ENCODE data around the gene RBX1.
"Not testable (repeated sequence)": the region's sequence is repeated elsewhere in the genome, so short reads cannot be mapped to it uniquely, and the experiment has no call there.

Gene RBX1

DNA sequence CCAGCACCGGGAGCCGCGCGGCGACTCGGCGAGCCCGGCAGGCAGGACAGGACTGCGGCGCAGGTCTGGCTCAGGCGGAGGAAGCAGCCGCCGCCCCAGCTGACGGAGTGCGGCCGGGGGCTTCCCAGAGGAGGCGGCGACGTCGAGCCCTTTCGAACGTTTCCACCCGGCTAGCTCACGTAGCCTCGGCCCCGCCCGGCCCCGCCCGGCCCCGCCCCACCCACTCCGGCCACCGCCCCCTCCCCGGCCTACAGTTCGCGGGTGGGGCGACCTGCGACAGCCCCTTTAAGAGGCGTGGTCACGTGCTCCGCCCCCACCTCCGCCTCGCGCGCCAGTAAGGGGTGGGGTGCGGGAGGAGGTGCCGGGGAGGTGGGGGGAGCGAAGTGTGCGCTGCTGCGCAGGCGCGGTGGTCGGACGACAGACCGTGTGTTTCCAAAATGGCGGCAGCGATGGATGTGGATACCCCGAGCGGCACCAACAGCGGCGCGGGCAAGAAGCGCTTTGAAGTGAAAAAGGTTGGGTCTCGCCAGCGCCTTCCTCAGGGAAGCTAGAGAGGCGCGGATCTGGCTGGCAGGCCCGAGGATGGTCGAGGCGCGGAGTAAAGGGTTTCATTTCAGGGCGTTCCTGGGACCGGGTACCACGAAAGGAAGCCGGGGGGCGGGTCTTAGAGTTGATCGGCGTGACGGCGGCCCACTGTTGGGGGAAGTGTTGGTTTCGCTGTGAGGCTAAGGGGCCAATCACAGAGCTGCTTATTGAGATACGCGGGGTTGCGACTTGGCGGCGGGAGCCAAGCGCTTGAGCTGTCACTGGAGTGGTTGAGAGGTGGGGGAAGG, at the start of gene RBX1:
RBX1 (plus strand) TSS at position 417 of the 833 bp plus-strand sequence; CDS start at position 438, 21 bp downstream.
- peak; percentile 94 to 96 for DNase-seq

DNA sequence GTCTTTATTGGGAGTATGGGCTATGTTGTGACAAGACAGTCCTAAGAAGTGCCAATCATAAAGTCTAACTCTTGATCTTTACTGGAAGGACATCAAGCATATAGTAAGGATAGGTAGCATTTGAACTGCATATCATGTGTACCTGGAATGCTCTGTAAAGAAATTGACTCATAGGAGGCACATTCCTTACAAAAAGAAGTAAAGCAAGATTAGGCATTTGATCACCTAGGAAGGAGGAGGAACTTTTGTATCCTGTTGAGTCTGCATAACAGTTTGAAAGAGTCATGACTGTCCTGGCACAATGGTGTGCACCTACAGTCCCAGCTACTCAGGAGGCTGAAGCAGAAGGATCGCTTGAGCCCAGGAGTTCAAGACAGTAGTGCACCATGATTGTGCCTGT, 47.1 kb upstream of the RBX1 start:
- DNase-seq = no peak

DNA sequence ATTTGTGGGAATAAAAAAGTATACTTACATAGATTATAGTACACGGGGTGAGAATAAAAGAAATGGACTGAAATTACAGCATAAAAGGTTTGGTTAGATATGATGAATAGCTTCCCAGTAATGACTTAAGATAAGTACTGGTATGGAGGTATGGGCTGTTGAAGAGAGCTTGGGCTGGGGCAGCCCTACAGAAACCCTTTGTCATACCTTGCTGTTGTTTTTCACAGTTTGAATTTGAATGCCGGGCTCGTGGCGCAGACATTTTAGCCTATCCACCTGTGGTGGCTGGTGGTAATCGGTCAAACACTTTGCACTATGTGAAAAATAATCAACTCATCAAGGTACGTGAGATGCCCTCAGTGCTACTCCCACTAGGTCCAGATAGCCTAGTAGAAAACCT, 42.3 kb upstream of the RBX1 start:
- no peak for DNase-seq

DNA sequence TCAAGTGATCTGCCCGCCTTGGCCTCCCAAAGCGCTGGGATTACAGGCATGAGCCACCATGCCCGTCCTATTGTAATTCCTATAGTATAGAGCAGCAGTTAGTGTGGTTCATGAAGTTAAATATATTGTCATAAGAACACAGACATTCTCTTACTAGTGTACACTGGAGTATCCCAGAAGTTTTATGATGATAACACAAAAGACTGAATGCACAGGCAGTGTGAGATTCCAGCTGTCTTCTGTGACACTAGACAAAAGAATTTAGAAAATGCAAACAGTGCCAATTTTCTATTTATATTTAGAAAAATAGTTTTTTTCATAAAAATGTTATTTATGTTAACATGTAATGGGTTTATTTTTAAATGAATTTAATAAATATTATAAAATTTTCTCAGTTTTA, 39.4 kb upstream of the RBX1 start:
- DNase-seq = no peak

DNA sequence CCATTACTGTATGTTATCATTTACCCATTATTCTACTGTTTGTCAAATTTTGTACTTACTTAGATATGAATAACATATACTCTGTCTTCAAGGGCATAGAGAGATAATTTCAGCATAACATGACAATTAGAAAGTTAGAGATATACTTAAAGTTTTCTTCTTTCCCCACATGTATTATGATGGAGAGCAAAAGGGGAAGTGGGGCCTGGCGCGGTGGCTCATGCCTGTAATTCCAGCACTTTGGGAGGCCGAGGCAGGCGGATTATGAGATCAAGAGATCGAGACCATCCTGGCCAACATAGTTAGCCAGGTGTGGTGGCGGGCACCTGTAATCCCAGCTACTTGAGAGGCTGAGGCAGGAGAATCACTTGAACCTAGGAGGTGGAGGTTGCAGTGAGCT, 38.2 kb upstream of the RBX1 start:
- DNase-seq = not testable (repeated sequence)

DNA sequence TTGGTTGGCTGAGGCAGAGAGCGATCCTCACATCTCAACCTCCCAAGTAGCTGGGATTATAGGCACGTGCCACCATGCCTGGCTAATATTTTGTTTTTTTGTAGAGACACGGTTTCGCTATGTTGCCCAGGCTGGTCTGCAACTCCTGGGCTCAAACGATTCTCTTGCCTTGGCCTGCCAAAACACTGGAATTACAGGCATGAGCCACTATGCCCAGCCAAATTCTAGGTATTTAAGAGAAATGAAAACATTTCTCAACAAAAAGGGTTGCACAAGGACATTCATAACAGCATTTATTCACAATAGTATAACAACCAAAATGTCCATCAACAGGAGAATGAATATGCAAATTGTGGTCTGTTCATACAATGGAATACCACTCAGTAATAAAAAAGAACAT, 31.7 kb upstream of the RBX1 start:
- no peak for DNase-seq

DNA sequence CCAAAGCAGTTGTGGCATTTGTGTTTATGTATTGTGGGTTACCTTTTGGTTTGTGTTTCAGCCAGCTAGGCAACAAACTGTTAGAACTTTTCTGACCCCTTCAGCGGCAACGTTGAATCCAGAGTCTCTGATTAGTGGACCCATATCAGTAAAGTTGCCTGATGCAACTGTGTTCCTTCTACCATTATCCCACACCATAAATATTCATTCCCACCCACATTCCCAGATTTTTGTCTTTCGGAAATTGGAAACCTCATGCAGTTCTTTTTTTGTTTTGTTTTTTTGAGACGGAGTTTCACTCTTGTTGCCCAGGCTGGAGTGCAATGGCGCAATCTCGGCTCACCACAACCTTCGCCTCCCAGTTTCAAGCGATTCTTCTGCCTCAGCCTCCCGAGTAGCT, 30.7 kb upstream of the RBX1 start:
- DNase-seq = no peak

DNA sequence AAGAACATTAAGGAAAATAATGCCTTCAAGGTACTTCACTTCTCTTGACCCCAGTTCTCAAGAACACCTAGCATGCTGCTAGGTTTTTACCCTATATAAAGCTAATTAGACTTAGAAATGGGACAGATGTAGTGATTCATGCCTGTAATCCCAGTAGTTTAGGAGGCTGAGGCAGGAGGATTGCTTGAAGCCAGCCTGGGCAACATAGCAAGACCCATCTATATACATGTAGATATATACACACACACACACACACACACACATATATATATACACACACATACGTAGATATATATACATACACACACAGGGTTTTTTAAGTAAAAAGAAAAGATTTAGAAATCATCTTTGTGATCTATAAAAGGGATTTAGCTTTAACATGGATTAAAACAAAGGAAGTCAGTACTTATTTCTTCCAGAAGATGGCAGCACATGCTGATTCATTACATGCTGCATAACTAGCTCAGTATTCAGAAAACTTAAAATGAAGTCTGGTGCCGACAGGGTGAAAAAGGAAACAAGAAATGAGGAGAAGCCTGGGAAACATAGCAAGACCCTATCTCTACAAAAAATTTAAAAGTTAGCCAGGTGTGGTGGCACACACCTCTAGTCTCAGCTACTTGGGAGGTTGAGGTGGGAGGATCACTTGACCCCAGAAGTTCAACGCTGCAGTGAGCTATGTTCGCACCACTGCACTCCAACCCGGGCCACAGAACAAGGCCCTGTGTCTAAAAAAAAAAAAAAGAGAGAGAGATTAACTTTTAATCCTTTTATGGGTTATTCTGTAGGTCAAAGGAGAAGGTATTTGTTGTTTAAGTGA, 28.5 kb upstream of the RBX1 start:
- peak; percentile 72 to 81 for DNase-seq

DNA sequence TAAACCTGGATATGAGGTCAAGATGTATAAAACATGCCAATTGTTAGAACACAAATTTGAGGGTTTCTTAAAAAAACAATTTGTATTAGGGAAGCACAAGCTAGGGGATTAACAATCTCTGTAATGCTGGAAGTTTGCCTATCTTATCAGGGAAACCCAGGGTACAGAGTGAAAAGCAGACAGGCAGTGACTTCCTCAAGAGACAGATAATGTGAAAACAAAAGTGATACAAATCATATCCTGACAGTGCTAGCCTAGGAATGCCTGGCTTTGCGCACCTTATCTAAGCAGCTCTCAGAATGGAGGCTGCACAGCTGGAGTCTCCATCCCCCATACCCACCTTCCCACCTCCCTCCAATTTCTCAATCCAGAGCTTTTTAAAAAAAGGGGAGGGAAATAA, 22.5 kb upstream of the RBX1 start:
- no peak for DNase-seq

DNA sequence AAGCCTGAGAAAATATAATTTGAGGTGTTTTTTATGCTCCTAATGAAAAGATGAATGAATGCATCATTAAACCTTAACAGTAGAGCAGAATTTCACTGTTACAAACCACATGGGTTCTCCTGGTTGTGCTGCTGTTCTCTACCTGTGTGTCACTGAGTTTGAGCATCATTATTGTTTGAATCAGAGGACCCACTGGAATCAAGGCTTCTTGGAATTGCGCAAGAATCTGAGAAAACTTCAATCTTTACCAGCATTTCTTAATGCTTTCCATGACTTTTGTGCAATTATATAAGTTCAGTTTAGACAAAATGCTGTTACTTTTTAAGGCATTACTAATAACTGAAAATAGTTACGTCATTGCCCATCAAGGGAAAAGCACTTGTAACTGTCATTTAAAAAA, 18.8 kb upstream of the RBX1 start:
- peak; percentile 23 to 39 for DNase-seq

DNA sequence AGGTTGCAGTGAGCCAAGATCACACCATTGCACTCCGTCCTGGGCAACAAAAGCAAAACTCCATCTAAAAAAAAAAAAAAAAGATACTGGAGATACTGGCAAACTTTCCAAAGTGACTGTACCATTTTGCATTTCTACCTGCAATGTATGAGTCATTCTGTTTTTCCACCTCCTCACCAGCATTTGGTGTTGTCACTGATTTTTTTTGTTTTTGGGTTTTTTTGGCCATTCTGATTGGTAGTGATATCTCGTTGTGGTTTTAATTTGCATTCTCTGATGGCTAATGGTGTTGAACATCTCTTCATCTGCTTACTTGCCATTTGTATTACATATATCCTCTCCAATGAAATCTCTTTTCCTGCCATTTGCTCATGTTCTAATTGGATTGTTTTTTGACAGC, 12.0 kb upstream of the RBX1 start:
- DNase-seq = no peak

DNA sequence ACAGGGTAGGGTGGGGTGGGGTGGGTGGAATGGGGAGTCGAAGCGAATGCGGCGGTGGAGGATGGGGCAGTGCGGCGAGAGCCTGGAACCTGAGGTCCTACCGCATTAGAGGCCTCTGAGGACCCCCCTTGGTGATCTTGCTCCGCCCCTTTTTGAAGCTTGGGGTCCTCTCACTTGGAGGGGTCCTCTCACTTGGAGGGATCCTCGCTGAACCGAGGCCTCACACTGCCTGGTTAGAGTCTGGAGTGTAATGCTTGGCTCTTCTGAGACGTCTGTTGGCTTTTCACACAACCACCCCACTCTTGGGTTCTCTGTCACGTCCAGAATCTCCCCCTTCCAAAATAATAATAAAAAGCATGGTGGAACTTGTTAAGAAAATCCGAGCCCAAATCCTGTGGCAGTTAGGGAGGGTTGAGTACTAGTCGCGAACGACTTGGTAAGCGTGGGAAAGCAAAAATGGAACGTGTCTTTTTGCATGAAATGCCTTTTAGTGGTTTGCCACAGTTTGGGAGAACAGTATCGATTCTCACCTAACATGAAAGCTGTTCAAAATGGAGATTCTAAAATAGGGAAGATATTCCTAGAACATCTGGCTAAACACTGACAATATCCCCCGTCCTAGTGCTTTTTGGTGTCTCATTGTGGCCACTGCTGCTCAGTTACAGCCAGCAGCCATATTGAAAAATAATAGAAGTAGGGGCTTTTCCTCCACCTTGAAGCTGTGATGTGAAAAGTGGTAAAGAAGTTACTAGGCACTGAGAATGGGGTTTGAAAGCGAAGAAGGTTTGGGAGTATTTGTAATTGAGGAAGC, 822 bp downstream of the RBX1 start:
- DNase-seq = no peak

DNA sequence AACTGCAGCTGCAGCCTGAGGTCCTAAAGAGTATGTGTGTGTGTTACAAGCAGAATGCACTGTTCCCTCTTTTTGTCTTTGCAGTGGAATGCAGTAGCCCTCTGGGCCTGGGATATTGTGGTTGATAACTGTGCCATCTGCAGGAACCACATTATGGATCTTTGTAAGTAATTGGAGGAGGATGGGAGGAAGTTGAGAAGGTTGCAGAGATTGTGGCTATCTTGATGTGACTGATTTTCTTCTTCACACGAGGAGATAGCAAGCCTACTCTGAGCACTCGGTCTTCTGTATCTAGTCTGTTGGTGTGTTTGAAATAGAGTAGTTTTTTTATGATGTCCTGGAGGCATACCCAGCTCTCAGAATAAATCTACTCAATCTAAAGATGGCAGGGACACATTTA, 2.3 kb downstream of the RBX1 start:
- no peak for DNase-seq

DNA sequence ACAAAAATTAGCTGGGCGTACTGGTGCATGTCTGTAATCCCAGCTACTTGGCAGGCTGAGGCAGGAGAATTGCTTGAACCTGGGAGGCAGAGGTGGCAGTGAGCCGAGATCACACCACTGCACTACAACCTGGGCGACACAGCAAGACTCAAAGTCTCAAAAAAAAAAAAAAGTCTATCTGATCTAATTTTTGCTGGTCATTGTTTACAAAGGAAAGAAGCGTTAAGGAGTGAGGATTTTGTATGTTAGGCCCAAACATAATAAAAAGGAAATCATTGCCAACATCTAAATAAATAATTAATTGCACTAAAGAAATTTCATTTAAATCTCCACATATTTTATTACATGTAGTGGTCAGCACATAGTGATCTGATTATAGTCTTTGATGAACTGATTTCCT, 2.9 kb downstream of the RBX1 start:
- DNase-seq = no peak

DNA sequence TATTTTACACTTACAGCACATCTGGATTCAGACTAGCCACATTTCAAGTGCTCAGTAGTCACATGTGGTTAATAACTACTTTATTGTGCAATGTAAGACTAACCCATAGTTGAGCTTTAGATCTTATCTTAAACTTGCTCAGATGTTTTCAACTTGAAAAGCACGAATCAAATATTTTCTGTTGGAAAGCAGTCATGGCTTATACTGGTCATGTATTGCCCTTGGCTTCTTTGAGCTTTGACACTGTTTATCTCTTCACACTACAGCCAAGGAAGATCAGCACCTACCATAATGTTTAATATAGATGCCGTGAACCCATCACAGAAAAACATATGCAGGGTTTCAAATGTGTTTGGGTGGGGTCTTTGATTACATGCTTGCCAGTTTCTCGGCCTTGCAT, 4.4 kb downstream of the RBX1 start:
- no peak for DNase-seq

DNA sequence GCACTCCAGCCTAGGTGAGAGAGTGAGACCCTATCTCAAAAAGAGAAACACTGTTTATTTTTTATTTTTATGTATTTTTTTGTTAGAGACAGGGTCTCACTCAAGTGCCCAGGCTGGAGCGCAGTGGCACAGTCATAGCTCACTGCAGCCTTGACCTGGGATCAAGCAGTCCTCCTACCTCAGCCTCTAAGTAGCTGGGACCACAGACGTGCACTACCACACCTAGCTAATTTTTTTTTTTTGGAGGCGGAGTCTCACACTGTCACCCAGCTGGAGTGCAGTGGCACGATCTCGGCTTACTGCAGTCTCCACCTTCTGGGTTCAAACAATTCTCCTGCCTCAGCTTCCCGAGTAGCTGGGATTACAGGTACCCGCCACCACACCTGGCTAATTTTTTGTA, 6.4 kb downstream of the RBX1 start:
- DNase-seq = no peak

DNA sequence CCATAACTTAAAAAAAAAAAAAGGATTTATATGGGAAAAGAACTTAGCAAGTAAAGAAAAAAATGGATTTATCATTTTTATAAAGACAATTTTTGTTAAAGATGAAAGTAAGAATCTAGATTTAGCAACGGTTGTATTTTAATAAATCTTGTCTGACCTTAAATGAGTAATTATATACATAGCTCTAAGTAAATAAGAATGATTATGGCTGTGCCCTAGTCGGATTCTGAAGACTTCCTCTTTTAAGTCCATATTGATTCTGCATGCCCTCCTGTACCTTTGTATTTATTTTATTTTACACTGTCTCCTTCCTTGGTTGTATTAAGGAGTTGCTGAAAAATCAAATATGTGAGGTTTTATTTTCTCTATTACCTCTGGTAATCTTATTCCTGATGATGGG, 7.1 kb downstream of the RBX1 start:
- DNase-seq = no peak

DNA sequence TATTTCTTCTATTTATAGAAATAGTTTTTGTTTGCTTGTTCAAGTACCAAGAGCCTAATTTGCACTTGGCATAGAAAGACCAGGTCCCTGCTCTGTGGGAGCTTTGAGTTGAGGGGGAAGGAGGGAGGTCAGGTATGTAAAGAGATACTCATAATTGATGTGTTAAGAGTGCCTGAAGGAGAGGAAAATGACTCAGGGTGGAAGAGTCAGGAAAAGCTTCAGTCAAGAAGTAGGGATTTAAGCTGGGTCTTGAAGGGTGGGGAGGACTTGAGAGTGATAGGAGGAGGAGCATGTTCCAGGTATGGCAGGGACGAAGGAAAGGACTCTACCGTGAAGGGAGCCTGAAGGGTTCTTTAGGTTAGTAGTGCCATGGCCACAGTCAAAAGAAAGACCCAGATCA, 9.0 kb downstream of the RBX1 start:
- DNase-seq = no peak

DNA sequence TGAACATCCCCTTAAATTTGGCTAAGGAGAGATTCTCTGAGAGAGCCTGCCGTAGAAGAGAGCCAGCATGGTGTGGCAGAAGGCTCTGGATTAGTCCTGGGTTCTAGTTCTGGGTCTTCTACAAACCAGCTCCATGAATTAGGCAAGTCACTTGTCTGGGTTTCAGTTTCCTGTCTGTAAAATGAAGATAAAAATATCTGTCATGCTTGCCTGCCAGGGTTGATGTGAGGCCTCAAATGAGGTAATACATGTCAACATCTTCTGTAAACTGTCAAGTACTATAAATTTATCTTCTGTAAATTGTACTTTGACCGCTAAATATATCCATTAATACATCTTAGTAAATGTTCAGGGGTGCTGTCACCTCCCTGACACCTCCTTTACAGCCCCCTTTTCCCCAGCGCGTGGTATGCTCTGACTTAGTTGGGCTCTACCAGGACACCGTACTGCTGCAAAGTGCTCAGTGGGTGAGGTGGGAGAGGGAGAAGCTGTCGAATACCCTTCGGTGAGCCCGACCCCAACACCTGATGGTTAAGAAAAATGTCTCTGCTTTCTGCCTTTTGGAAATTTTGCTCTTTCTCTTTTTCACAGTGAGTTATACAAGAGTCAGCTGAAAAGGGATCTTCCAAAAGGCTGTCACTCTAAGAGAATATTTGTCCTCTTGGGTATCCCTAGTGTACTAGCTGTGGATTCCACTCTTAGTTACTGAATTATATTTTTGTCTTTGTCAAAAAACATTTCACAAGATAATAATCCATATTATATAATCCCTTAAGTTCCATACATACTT, 15.0 kb downstream of the RBX1 start:
- DNase-seq = no peak

DNA sequence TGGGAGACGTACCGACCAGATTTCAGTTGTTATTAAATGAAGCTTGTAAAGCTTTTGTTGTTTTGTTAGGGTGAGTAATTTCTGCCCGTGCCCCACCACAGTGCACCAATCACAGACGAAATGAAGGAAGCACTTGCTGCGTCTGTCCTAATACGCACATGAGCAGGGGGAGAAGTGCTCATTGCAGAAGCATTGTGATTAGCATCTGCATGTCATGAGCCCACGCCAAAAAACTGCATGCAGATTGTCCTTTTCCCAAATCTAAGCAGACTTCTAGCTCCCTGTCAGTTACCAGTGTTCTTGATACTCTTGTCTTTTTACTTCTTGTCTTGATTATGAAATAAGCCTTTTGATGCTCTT, 15.5 kb downstream of the RBX1 start:
- DNase-seq = no peak

DNA sequence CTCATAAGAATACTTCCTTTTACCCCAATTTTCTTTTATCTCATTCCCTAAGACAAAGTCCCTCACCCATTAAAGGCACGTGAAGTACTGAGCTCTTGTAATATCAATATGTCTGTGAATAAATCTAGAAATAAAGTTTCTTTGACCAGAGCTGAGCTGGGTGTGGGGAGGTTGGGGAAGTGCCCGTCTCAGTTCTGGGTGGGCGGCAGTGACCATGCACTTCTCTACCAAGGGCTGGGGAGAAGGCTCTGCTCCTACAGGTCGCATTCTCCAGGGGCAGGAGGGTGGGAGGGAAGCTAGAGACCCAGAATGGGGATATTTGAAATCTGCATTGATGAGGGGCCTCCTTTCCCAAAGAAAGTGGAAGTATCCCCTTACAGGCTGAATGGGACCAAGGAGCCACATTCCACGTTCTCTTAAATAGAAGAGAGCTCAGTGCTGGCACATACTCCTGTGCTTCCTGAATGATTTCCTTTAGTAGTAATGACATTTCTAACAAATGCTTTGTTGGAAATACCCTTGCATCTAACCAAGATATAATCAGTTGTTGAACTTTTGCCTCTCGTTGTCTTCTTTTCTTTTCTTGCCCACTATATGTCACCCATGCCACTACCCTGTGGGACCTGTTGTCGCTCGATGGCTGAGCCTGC, 16.1 kb downstream of the RBX1 start:
- DNase-seq = no peak

DNA sequence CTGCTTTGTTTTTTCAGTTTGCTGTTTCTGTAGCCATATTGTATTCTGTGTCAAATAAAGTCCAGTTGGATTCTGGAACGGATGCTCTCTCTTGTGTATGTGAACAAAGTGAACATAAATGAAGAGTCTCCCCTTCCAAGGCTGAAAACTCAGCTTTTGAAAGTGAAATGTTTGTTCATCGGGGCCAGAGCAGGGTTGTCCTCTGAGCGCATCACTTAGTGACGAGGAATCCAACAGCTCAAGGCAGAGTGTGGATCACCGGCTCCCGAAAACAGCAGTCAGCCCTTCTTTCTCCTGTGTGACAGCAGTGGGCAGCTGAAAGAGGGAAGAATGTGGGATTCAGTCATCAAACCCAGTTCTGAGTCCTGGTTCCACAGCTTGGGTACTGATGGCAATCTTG, 21.4 kb downstream of the RBX1 start:
- no peak for DNase-seq
